HG03045 (cell line): ENCODE measurements around the gene ARID2.

Experiments used
- ATAC-seq: cut with Tn5 transposase; IDR thresholded peaks from one replicate; pipeline ENCODE4 v1.9.1; 2021; ENCODE audit warnings: mild to moderate bottlenecking, moderate library complexity; ENCODE audit not compliant: unreplicated experiment

Gene ARID2

DNA sequence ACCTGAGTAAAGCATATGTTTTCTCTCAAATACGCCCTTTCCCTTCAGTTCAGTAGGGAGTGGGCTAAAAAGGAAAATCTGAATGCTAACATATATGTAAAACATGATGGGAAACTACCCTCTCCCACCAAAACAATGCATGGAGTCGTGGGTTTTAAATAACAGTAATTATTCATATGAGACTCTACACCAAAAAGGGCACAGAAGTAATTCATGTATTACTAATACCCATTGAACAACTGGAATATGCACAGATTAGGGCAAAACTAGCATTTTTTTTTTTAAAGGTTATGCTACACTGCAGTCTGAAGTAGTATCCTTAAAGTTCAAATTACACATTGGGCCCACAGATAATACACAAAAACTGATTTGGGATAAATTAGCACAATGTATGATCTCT, 8.1 kb upstream of the ARID2 start:
- no peak for ATAC-seq

- no peak for ATAC-seq
Measured at GRCh38 chr12:45721954-45722353, 7.6 kb upstream of the ARID2 start.

- ATAC-seq: no peak
Measured at GRCh38 chr12:45725631-45726602, 3.6 kb upstream of the ARID2 start.

- ATAC-seq: no peak
Measured at GRCh38 chr12:45726603-45727300, 2.8 kb upstream of the ARID2 start.

GRCh38 chr12:45727301-45727979, 2.1 kb upstream of the ARID2 start:
- ATAC-seq: peak; percentile 59

GRCh38 chr12:45727980-45728629, 1.4 kb upstream of the ARID2 start:
- ATAC-seq: no peak

DNA sequence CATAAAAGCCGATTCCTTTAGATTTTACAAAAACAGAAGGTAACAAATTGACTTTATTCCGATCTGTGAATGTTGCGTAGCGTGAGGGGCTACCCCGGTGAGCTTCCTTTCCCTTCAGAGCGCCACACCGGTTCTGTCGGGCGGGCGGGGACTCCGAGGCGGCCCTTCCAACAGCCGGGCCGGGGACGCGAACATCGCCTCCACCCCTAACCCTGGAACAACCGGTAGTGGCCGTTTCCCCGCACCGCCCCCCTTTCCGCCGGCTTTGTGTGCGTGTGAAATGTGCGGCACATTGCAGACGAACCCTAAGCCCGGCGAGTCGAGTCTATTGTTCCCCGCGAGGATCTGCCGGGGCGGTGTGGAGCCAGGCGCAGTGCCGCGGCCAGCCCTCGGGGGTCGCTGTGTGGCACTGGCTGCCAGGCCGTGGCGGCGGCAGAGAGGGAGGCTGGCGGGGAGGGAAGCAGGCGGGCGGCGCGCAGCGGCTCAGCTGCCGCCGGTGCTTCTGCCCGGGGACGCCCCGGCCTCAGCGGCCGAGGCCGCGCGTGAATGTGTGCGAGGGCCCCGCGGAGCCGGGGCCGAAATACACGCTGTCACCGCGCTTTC, 775 bp upstream of the ARID2 start:
- peak; percentile 61 for ATAC-seq

DNA sequence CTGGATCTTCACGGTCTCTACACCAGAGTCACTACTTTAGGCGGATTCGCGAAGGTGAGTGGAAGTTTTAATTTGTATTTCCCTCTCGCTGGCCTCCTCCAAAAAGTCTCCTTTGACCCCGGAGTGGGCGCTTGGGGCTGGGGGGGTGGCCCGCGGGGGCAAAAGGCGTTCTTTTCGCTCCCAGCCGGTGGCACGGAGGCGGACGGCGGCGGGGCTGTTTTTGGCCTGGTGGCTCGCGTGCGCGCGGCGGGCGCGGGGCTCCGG, 510 bp downstream of the ARID2 start:
- no peak for ATAC-seq

- ATAC-seq: no peak
Measured at GRCh38 chr12:45730348-45731189, 1.1 kb downstream of the ARID2 start.

GRCh38 chr12:45731190-45731775, 1.8 kb downstream of the ARID2 start:
- ATAC-seq: no peak

DNA sequence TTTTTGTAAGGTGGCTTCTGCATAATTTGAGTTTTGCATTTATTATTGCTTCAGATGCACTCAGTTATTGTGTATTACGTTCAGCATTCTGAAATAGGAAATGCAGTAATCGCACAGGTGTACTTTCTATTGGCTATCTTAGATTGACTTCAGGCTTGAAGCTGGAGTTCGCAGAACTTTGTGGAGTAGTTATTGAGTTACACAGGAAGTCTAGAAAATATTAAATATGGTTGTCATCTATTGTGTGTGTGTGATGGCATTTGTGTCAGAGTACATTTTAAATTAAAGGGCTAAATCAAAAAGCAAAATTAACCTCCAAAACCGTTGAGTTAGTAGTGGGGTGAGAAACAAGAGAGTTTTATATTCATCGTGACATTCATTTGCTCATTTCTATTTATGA, 2.7 kb downstream of the ARID2 start:
- ATAC-seq: no peak

- ATAC-seq: no peak
Measured at GRCh38 chr12:45732936-45733335, 3.4 kb downstream of the ARID2 start.

DNA sequence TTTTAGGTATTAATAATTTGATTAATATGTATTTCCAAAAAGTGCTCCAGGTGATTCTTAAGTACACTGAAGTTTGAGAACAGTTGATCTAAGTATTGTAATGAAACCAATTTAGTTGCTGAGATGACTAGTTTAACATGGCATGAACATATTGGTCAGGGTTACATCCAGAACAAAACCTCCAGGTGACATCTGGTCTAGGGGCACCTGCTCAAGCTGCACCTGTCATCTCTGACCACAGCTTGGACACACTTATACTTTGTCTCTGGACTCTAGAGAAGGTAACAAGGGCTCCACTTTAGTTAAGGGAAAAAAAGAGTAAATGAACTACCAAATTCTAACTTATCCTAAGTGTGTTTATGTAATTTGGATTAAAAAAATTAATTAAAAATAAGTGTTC, 8.1 kb downstream of the ARID2 start:
- no peak for ATAC-seq

- no peak for ATAC-seq
Measured at GRCh38 chr12:45742590-45742989, 13.1 kb downstream of the ARID2 start.

GRCh38 chr12:45743247-45743646, 13.7 kb downstream of the ARID2 start:
- no peak for ATAC-seq

- ATAC-seq: no peak
Measured at GRCh38 chr12:45745861-45746277, 16.4 kb downstream of the ARID2 start.

DNA sequence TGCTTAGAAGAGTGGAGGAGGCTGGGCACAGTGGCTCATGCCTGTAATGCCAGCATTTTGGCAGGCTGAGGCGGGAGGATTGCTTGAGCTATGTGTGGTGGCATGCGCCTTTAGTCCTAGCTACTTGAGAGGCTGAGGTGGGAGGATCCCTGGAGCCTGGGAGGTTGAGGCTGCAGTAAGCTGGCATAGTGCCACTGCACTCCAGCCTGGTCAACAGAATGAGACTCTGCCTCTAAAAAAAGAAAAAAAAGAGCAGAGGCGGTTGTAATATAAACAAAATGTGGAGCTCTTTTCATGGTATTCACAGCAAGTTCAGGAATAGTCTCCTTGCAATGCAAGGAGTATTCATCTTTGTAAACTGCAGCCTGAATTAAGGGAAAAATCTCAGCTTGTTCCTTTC, 27.2 kb downstream of the ARID2 start:
- no peak for ATAC-seq

DNA sequence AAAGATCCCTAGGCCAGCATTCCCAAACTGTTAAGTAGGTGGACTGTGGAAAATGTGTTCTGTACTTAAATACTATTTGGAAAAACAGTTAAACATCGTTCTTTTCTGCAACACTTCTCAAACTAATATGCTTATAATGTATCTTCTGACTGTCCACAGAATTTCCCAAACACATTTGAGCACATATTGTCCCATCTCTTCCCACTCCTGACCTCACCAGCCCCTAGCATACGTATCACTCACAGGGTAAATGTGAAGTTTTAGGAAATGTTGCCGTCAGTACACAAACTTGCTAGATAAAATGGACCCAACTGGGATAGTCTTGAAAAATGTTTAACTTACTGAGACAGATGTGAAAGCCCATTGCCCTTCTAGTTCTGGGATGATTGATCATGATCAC, 27.7 kb downstream of the ARID2 start:
- no peak for ATAC-seq

DNA sequence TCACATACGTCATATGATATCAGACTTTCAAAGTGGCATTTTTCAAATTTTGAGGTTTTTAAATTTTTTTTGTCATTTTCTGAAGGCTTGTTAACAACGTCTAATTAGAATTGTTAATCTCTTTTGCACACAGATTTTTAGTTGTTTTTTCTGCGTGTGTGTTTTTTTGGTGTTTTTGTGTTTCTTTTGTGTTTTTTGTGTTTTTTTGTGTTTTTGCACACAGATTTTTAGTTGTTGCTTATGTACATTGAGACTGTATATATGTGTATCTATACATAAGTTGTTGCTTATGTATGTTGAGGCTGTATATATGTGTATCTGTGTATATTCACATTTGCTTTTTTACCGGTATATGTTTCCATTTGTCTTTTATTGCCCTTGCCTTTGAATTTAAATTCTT, 30.8 kb downstream of the ARID2 start:
- no peak for ATAC-seq
